ENCODE data around the gene PTPRA.
A peak's percentile ranks its signal among the peaks of the same experiment; 100 is the strongest.

PTPRA gene

DNA sequence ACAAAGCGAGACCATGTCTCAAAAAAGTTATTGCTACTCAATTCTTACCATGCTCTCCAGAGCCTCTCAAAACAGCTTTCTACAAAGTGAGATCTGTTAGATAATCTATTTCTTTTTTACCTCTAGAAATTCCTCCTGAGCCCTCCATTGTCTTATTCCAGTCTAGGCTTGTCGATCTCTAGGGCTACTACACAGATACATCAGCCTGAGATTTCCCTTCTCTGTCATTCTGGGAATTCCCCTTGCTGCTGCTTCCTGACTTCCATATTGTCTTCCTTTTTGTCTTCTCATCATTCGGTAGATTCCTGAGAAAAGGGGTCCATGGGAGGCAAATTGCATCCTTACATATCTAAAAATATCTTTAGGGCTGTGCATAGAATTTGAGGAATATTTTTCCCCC, 94.6 kb downstream of the PTPRA start:
- Mint-ChIP-seq H3K36me3 (peaks cover 2% of the 10 kb centered on the region), H3K4me3 (no peak overlapping the region), H3K27ac (no peak overlapping the region), H3K27me3 (no peaks in the 10 kb centered on the region), H3K4me1 (ENCODE audit: low read depth) (no peaks in the 10 kb centered on the region), H3K9me3 (ENCODE audit: low read depth) (no peaks in the 10 kb centered on the region)

- no peaks in the 10 kb centered on the region for H3K27me3 Mint-ChIP-seq
- no peak overlapping the region for H3K4me3 Mint-ChIP-seq
- H3K27ac Mint-ChIP-seq = peak overlapping the region; percentile 50
Observed at GRCh38 chr20:2972126-2972525, 98.8 kb downstream of the PTPRA start.

GRCh38 chr20:2973574-2973973, 100.3 kb downstream of the PTPRA start:
- H3K36me3 Mint-ChIP-seq = no peaks in the 10 kb centered on the region
- H3K9me3 Mint-ChIP-seq (ENCODE audit: low read depth) = no peaks in the 10 kb centered on the region
- no peaks in the 10 kb centered on the region for H3K27me3 Mint-ChIP-seq
- no peak overlapping the region for H3K4me3 Mint-ChIP-seq
- H3K4me1 Mint-ChIP-seq (ENCODE audit: low read depth) = peaks cover 10% of the 10 kb centered on the region
- H3K27ac Mint-ChIP-seq = no peak overlapping the region

More at GRCh38 chr20:2972126-2972525, 98.8 kb downstream of the PTPRA start:
- H3K36me3 Mint-ChIP-seq = no peaks in the 10 kb centered on the region
- peaks cover 2% of the 10 kb centered on the region for H3K4me1 Mint-ChIP-seq (ENCODE audit: low read depth)
- no peaks in the 10 kb centered on the region for H3K9me3 Mint-ChIP-seq (ENCODE audit: low read depth)

DNA sequence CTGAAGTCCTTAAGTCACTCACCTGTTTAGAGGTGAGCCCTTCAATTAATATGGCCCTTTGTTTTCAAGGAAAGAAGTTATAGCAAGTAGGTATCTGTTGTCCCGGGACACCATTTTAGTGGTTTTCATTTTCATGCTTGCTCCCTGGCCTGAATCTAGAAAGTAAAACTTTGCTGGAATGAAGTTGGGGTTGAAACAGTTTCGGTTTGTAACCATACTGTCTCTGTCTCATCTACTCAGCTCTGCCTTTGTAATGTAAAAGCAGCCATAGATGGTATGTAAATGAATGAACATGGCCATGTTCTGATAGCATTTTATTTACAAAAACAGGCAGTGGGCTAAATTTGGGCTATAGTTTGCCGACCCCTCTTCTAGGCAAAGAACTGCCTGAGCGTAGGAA, 105.2 kb downstream of the PTPRA start:
- Mint-ChIP-seq H3K4me3 (no peak overlapping the region), H3K36me3 (no peaks in the 10 kb centered on the region), H3K4me1 (ENCODE audit: low read depth) (peaks cover 12% of the 10 kb centered on the region), H3K27me3 (no peaks in the 10 kb centered on the region), H3K9me3 (ENCODE audit: low read depth) (no peaks in the 10 kb centered on the region), H3K27ac (peak overlapping the region; percentile 67)

DNA sequence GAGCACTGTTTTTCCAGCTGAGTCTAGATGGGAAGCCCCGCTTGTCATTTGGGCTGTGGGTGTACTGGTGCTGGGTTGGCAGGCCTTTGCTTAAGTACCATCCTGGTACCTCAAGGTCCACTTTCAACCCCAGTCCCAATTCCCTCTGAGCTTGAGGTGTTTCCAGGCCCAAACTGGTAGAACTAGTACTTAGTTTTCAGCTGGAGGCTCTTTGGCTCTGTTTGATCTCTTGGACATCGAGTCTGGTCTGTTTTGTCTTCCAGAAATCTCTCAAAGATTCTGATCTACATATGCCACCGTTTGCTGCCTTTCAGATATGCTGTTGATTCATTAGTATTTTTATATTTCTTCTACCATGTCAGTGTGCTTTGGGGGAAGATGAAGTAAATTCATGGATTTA, 108.4 kb downstream of the PTPRA start:
- Mint-ChIP-seq H3K27ac (no peak overlapping the region), H3K36me3 (peaks cover 5% of the 10 kb centered on the region), H3K4me3 (no peak overlapping the region), H3K9me3 (ENCODE audit: low read depth) (no peaks in the 10 kb centered on the region), H3K27me3 (no peaks in the 10 kb centered on the region), H3K4me1 (ENCODE audit: low read depth) (peaks cover 17% of the 10 kb centered on the region)

DNA sequence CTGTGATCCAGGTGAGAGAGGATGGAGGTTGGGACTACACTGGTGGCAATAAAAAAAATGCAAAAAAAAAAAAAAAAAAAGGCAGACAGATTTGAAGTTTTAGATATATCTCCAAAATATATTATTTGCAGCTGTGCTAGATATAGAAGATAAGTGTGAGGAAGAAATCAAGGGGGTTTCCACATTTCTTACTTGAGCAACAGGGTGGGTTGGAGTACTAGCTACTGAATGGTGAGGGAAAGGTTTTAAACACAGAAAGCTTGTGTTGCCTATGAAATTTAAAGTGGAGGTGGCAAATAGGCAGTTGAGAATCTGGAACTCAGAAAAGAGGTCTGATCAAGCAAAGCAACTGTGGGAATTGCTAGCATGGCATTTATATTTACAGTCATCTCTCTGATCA, 110.2 kb downstream of the PTPRA start:
- peaks cover 6% of the 10 kb centered on the region for H3K36me3 Mint-ChIP-seq
- no peak overlapping the region for H3K4me3 Mint-ChIP-seq
- H3K27ac Mint-ChIP-seq = no peak overlapping the region
- H3K4me1 Mint-ChIP-seq (ENCODE audit: low read depth) = peaks cover 17% of the 10 kb centered on the region
- no peaks in the 10 kb centered on the region for H3K9me3 Mint-ChIP-seq (ENCODE audit: low read depth)
- H3K27me3 Mint-ChIP-seq = no peaks in the 10 kb centered on the region

DNA sequence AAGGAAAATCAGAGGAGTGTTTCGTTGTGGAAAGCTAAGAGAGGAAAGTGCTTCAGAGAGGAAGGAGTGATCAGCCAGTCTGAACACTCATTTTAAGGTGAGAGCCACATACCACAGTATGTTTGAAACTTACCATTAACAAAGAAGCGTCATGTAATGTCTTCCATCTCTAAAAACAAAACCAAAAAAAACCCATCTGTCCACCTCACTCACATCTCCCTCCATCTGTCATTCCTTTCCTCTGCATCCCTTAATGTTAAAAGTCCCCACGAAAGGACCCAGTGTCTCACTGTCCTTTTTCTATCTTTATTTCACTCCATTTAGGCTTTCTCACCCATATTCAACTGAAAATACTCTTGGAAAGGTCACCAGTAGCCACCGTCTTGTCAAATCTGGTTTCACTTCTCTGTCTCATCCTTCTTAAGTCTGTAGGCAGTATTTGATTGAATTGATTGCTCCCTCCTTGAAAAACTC, 110.8 kb downstream of the PTPRA start:
- Mint-ChIP-seq H3K36me3 (peaks cover 6% of the 10 kb centered on the region), H3K4me3 (no peak overlapping the region), H3K27ac (no peak overlapping the region), H3K4me1 (ENCODE audit: low read depth) (peaks cover 15% of the 10 kb centered on the region), H3K9me3 (ENCODE audit: low read depth) (no peaks in the 10 kb centered on the region), H3K27me3 (no peaks in the 10 kb centered on the region)

DNA sequence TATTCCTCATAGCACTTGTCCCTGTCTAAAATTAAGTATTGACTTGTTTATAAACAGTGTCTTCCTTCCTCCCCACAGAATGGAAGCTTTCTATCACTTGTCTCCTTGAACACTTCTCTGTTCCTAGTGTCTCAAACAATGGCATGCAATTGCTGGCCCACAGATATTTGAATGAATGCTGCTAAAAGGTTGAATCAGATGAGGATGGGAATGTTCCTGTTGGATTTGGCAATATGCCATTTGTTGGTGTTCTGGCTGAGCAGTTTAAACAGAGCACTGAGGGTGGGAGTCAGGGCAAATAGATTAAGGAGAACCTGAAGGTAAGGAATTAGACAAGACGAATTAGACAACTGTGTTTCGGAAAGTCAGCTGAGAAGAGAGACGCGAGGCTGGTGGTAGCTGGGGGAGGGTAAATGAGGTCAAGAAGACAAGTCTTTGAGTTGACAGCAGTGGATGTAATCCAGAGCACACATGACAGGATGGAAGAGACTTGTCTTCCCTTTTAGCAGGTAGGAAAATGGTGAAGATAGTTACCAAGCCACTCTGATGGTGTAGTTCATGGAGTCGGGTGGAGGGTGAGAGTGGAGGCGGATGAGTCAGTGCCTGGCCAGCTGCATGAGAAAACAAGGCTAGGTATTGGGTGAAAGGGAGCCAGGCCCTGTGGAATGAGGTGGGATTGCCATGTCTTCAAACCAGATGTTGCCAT, 111.8 kb downstream of the PTPRA start:
- Mint-ChIP-seq H3K9me3 (ENCODE audit: low read depth) (no peaks in the 10 kb centered on the region), H3K36me3 (peaks cover 8% of the 10 kb centered on the region), H3K4me1 (ENCODE audit: low read depth) (peaks cover 17% of the 10 kb centered on the region), H3K27ac (no peak overlapping the region), H3K4me3 (no peak overlapping the region), H3K27me3 (no peaks in the 10 kb centered on the region)

- no peaks in the 10 kb centered on the region for H3K9me3 Mint-ChIP-seq (ENCODE audit: low read depth)
- H3K27me3 Mint-ChIP-seq = no peaks in the 10 kb centered on the region
- peak overlapping the region; percentile 68 for H3K4me3 Mint-ChIP-seq
- peaks cover 17% of the 10 kb centered on the region for H3K4me1 Mint-ChIP-seq (ENCODE audit: low read depth)
- H3K36me3 Mint-ChIP-seq = peaks cover 8% of the 10 kb centered on the region
- peak overlapping the region; percentile 95 for H3K27ac Mint-ChIP-seq
Observed at GRCh38 chr20:2986466-2986865, 113.2 kb downstream of the PTPRA start.

DNA sequence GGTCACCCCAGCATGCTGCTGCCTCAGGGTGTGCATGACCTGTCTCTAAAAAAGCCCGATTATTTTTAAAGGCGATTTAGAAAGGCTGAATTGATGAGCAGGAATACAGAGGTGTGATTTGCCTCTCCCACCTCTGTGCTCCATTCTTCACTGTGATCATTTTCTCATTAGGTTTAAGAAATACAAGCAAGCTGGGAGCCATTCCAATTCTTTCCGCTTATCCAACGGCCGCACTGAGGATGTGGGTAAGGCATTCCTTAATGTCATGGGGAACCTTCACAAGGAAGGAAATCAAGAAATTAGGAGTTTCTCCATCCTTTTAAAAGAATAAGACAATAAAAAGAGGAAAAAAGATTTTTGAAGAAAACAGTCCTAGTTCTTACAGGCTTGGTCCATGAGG, 114.6 kb downstream of the PTPRA start:
- Mint-ChIP-seq H3K27me3 (no peaks in the 10 kb centered on the region), H3K36me3 (peaks cover 8% of the 10 kb centered on the region), H3K4me3 (no peak overlapping the region), H3K4me1 (ENCODE audit: low read depth) (peaks cover 15% of the 10 kb centered on the region), H3K27ac (peak overlapping the region; percentile 95), H3K9me3 (ENCODE audit: low read depth) (no peaks in the 10 kb centered on the region)

- Mint-ChIP-seq H3K27ac (no peak overlapping the region), H3K36me3 (peaks cover 4% of the 10 kb centered on the region), H3K9me3 (ENCODE audit: low read depth) (no peaks in the 10 kb centered on the region), H3K4me1 (ENCODE audit: low read depth) (peaks cover 9% of the 10 kb centered on the region), H3K27me3 (no peaks in the 10 kb centered on the region), H3K4me3 (no peak overlapping the region)
Observed at GRCh38 chr20:2991532-2991931, 118.3 kb downstream of the PTPRA start.

DNA sequence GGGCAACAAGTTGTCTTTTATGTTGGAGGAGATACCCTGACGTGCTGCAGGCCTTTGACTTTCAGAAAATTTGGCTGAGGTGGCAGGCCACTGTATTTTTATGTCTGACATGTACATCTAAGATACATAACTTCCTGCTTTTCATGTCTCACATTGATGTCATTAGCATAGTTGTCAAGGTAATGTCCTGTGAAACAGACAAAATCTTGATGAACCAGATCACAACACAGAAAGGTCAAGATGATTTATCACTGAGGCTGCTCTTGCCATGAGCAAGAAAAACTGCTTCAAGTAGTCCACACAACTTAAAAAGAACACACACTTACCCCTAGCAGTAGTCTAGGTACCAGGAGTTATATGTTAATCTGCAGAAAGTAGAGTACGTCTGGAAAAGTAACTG, 120.0 kb downstream of the PTPRA start:
- Mint-ChIP-seq H3K27me3 (no peaks in the 10 kb centered on the region), H3K36me3 (peaks cover 2% of the 10 kb centered on the region), H3K27ac (peak overlapping the region; percentile 46), H3K4me3 (no peak overlapping the region), H3K4me1 (ENCODE audit: low read depth) (peaks cover 2% of the 10 kb centered on the region), H3K9me3 (ENCODE audit: low read depth) (no peaks in the 10 kb centered on the region)

- H3K4me1 Mint-ChIP-seq (ENCODE audit: low read depth) = no peaks in the 10 kb centered on the region
- no peak overlapping the region for H3K4me3 Mint-ChIP-seq
- no peaks in the 10 kb centered on the region for H3K27me3 Mint-ChIP-seq
- H3K9me3 Mint-ChIP-seq (ENCODE audit: low read depth) = no peaks in the 10 kb centered on the region
- H3K27ac Mint-ChIP-seq = no peak overlapping the region
- no peaks in the 10 kb centered on the region for H3K36me3 Mint-ChIP-seq
Observed at GRCh38 chr20:2995796-2996195, 122.5 kb downstream of the PTPRA start.

DNA sequence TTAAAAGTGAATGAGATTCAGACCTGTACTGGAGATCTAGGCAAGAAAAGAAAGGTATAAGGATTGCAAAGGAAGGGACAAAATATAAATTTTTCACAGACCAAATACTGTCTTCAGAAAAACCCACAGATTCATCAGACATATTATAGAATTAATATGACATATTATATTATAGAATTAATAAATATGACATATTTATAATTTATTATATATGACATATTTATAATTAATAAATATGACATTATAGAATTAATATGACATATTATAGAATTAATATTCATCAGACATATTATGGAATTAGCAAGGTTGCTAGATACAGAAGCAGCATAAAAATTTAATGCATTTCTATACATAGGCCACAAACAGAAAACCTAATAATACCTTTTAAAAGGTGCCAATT, 125.4 kb downstream of the PTPRA start:
- Mint-ChIP-seq H3K4me3 (no peak overlapping the region), H3K27me3 (no peaks in the 10 kb centered on the region), H3K9me3 (ENCODE audit: low read depth) (no peaks in the 10 kb centered on the region), H3K27ac (peak overlapping the region; percentile 80), H3K36me3 (no peaks in the 10 kb centered on the region), H3K4me1 (ENCODE audit: low read depth) (no peaks in the 10 kb centered on the region)

GRCh38 chr20:3000852-3001523, 127.7 kb downstream of the PTPRA start:
- Mint-ChIP-seq H3K36me3 (peaks cover 2% of the 10 kb centered on the region), H3K4me3 (no peak overlapping the region), H3K9me3 (ENCODE audit: low read depth) (no peaks in the 10 kb centered on the region), H3K4me1 (ENCODE audit: low read depth) (no peaks in the 10 kb centered on the region), H3K27me3 (no peaks in the 10 kb centered on the region), H3K27ac (no peak overlapping the region)

- no peak overlapping the region for H3K27ac Mint-ChIP-seq
- H3K36me3 Mint-ChIP-seq = peaks cover 6% of the 10 kb centered on the region
- peaks cover 1% of the 10 kb centered on the region for H3K4me1 Mint-ChIP-seq (ENCODE audit: low read depth)
- no peaks in the 10 kb centered on the region for H3K27me3 Mint-ChIP-seq
- H3K4me3 Mint-ChIP-seq = no peak overlapping the region
- no peaks in the 10 kb centered on the region for H3K9me3 Mint-ChIP-seq (ENCODE audit: low read depth)
Observed at GRCh38 chr20:3003416-3003815, 130.1 kb downstream of the PTPRA start.
